ENCODE measurements around the gene FBXO31. TPM values are rescaled to one million over a fixed set of nuclear protein-coding genes. Genes with fewer than 3 reads are reported as not detected.
A peak's percentile ranks its signal among the peaks of the same experiment; 100 is the strongest.
"Not testable (repeated sequence)": the region's sequence is repeated elsewhere in the genome, so short reads cannot be mapped to it uniquely, and the experiment has no call there.

FBXO31 gene
- polyA plus RNA-seq, 3 donors, result 18.7 to 22.6 (median 18.9) TPM

DNA sequence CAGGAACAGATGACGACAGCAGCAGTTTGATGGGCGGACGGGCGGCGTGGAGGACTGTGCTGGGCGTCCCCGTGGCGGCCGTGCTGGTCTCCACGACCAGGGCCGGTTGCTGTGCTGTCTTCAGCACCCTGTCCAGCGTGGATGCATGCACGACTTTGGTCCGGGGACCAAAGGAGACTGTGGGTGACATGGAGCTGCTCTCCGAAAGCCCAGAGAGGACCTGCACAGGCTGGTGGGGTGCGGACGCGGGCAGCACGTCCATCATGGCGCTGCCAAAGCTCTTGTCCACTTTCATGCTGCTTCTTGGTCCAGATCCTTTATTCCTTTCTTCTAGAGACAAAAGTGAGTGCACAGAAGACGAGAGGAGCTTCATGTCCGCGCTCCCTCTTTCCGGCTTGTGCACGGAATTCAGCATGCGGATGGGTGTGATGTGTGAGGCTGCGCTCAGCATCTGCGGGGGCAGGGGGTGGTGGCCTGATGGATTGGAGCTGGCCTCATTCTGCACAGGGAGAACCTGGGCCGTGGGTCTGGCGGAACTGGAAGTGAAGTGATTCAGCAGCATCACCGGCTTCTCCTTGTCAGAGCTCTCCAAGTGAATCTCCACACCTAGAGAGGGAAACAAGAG, 28.9 kb upstream of the FBXO31 start:
- DNase-seq (ENCODE audit: low read depth in 3 of 3, low spot score in 2 of 3), result no peak

- no peak for DNase-seq (ENCODE audit: low read depth in 3 of 3, low spot score in 2 of 3)
Measured at GRCh38 chr16:87411375-87412271, 28.0 kb upstream of the FBXO31 start.

GRCh38 chr16:87410968-87411367, 27.4 kb upstream of the FBXO31 start:
- DNase-seq (ENCODE audit: low read depth in 3 of 3, low spot score in 2 of 3), result no peak

- no peak for DNase-seq (ENCODE audit: low read depth in 3 of 3, low spot score in 2 of 3)
Measured at GRCh38 chr16:87410530-87410929, 27.0 kb upstream of the FBXO31 start.

GRCh38 chr16:87409781-87410180, 26.2 kb upstream of the FBXO31 start:
- DNase-seq (ENCODE audit: low read depth in 3 of 3, low spot score in 2 of 3), result no peak

GRCh38 chr16:87409153-87409552, 25.6 kb upstream of the FBXO31 start:
- DNase-seq (ENCODE audit: low read depth in 3 of 3, low spot score in 2 of 3), result no peak

- no peak for DNase-seq (ENCODE audit: low read depth in 3 of 3, low spot score in 2 of 3)
Measured at GRCh38 chr16:87407511-87408112, 24.0 kb upstream of the FBXO31 start.

- no peak for DNase-seq (ENCODE audit: low read depth in 3 of 3, low spot score in 2 of 3)
Measured at GRCh38 chr16:87406495-87407088, 23.0 kb upstream of the FBXO31 start.

DNA sequence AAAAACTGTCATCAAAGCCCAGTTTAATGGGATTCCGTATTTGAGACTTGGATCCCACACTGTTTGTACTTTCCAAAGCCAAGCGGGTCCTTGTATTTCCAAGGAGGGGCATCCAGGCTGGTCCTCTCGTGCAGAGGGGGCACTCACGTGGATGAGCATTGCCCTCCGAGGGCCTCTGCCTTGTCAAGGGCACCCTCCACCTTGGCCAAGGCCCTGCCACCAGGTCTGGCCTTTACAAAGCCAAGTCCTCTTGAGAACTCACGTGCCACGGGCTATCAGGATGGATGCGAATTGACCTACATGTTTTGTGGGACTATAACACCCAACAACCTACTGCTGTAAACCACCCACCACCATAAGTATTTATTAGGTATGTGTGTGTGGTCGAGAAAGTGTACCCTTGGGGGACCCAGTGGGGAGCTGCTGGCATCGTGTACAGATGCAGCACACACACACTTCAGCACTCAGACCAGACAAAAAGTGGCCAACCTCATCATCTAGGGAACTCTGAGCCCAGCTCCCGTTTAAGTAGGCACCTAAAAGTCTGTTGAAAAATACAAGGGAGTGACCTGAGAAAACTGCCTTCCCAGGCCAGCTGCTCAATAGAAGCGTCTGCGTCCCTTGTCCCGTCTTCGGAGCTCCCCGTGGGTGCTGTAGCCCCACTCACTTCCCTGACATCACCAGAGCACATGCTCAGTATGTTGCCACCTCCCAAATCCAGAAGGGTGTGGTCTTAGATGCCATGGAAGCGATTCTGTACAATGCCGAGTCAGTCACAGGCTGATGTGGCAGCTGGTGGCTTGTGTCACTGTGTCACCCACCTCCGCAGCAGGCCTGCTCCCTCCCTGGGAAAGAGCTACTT, 21.4 kb upstream of the FBXO31 start:
- DNase-seq (ENCODE audit: low read depth in 3 of 3, low spot score in 2 of 3), result no peak

DNA sequence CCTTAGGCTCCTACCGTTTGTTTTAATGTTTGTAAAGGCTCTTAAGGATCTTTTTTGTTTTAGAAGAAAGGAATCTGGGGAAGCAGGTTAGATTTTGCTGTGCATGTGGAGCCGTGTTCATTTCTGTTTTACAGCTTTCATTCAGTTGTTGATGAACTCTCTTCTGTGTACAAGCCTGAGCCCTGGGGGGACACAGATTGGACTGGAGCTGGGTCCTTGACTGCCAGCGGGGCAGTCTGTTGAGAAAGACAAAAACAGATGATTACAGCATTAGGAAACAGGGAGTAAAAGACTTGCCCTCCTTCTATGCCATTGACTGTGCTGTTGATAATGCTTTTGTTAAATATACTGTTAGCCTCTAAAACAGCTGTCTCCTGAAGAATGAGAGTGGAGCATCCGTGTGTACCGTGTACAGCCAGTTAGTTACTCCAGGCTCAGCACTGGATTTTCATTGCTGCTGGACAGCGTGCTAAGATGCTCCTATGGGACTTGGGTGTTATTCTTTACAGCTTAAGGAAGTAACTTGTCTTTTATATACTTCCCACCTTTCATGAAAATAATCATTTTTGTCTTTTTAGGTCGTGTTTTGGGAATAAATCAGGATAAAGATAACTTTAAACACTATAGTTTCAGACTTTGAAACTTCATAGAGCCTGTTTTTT, 11.7 kb upstream of the FBXO31 start:
- no peak for DNase-seq (ENCODE audit: low read depth in 3 of 3, low spot score in 2 of 3)

GRCh38 chr16:87393680-87394055, 10.1 kb upstream of the FBXO31 start:
- DNase-seq (ENCODE audit: low read depth in 3 of 3, low spot score in 2 of 3), result no peak

DNA sequence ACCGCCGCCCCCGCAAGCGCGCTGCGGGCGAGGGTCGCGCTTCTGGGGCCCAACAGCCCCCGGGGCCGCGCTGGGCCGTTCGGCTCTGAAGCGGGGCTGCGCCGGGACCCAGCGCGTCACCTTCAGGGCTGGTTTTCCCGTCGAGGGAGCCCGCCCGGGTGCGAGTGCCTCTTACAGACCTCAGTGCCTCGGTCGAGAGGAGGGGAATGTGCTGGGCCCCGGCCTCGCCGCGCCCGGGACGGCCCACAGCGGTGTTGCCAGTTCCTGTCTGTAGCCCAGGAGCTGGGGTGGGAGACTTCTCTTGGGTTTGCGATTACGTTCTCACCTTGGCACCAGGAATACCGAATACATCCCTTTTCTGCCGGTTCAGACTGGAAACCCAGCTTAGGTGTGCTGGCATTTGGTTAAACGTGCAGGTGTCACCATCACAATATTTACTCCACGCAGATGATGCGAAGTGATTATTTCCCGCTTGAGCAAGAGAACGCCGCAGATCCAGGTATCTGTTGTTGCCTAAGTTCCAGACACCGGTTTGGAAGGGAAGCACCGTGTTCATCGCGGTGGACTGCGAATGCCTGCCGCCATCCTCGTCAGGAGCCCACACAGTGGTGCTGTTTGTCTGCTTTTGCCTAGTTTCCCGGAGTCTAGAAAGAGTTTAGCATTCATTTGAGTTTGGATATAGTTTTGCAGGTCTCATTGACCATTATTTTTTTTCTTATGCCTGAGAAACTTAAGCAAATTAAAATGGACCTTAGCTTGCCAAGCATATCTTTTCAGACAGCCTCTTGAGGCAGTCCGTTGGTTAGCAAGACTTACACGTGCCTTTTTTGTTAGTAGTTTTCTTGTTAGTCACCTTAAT, 9.5 kb upstream of the FBXO31 start:
- no peak for DNase-seq (ENCODE audit: low read depth in 3 of 3, low spot score in 2 of 3)

DNA sequence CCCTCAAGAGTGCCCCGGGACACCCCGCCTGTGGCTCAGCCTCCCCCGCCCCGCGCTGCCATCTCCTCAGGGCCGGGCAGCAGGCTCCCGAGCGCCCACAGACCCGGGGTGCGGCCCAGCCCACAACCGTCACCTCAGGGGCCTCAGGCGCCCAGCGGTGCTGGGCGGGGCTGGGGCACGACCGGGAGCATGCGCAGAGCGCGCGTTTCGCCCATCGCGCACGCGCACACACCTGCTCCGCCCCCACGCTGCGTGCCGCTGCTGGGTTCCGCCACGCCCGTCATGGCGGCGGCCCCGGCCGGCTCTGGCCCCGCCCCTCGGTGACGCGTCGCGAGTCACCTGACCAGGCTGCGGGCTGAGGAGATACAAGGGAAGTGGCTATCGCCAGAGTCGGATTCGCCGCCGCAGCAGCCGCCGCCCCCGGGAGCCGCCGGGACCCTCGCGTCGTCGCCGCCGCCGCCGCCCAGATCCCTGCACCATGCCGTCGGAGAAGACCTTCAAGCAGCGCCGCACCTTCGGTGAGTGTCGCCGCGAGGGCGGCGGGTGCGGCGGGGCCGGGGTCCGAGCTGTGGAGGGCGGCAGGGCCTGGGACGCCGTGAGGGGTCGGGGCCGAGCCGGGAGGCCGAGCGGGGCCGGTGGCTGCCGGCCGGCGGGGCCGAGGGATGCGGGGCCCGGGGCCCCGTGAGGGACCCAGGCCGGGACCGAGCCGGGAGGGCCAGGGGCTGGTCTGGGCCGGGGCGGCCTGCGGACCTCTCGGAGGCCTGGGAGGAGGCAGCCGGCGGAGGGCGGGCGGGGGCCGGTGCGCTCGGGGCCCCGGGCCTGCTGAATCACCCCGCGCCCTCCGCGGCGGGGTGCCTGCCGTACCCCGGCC, 8.6 kb upstream of the FBXO31 start, which contains the start of gene MAP1LC3B:
TSS of gene MAP1LC3B (plus strand) at position 387 of the 871 bp plus-strand sequence. CDS start at position 479, 92 bp downstream.
- DNase-seq (ENCODE audit: low read depth in 3 of 3, low spot score in 2 of 3), result peak; percentile 89 to 94 (median 92)

DNA sequence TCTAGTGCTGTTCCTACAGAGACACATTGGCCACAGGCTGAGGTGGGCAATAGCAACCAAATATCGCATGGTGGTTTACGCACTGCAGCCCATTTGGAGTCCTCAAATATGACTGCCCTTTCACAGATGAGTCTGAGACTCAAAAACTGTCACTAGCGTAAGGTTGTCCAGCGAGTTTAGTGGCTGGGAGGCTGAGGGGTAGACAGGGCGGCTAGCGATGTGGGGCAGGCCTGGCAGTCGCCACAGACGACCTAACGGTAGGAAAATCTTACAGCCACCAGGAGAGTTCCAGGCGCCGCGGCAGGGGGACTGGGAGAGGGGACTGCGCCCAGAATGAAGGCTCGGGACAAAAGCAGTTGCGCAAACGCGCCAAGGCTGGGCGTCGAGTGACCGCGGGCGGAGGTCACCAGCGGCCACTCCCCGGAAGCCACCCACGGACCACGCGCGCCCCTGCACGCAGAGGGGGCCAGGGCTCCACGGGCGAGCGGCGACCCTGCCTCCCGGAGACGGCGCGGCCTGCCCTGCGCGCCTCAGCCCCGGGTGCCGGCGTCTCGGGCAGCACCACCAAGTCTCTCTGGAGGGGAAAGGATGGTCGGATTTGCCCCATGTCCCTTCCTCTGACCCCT, 7.9 kb upstream of the FBXO31 start:
- no peak for DNase-seq (ENCODE audit: low read depth in 3 of 3, low spot score in 2 of 3)

DNA sequence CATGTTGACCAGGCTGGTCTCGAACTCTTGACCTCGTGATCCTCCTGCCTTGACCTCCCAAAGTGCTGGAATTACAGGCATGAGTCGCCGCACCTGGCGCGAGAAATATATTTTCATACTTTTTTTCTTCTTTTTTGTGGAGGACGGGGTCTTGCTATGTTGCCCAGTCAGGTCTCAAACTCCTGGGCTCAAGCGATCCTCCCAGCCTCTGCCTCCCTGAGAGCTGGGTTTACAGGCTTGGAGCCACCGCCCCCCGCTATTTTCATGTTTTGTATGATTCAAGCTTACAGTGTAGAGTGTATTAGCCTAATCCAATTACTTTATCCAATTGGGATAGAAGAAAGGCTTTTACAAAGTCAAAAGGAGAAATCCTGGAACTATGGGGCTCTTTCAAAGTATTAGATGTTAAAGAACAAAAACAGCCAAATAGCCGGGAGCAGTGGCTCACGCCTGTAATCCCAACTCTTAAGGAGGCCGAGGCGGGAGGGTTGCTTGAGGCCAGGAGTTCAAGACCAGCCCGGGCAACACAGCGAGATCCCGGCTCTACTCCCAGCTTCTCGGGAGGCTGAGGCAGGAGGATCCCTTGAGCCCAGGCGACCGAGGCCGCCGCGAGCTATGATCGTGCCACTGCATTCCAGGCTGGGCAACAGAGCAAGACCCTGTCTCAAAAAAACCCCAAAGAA, 7.2 kb upstream of the FBXO31 start:
- DNase-seq (ENCODE audit: low read depth in 3 of 3, low spot score in 2 of 3), result no peak

GRCh38 chr16:87389914-87390313, 6.3 kb upstream of the FBXO31 start:
- not testable (repeated sequence) for DNase-seq (ENCODE audit: low read depth in 3 of 3, low spot score in 2 of 3)

DNA sequence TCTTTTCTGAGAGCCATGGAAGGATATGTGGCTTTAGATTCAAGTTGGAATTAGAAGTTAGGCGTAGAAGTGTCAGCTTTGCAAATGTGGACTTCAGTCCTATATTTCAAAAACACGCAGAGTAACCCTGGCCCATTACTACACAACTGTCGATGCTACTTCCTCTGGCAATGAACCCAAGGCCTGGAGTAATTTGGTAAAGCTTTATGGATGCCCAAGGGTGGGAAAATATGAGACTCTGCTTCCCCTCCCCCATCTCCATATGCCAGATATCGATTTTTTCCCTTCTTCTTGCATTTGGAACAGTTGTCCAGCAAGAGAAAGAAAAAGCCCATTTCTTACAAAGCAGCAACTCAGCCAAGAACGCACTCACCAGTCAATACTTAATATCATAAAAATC, 5.7 kb upstream of the FBXO31 start:
- no peak for DNase-seq (ENCODE audit: low read depth in 3 of 3, low spot score in 2 of 3)
